ENCODE results near the gene SAMSN1.

Gene SAMSN1

DNA sequence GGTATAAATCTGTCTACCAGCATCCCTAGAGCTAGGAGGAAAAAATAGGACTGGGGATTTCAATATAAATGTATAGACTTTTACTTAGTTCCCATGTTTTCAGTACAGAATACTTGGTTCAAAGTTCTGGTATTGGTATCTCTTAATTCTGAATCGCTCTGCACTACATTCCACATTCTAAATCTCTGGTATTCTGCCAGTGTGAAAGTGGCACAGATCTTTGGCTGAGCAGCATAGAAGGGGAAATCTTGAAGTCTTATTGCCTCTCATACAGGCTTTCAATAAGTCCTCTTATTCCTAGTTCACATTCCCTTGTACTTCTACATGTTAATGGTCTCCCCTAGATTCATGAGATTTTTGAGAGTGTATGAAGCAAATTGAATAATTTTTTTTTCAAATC is 89.2 kb downstream of the SAMSN1 start:
- peaks cover 27% of the 10 kb centered on the region for H3K4me1 Mint-ChIP-seq
- no peak for ATAC-seq
- no peak overlapping the region for H3K4me3 Mint-ChIP-seq

DNA sequence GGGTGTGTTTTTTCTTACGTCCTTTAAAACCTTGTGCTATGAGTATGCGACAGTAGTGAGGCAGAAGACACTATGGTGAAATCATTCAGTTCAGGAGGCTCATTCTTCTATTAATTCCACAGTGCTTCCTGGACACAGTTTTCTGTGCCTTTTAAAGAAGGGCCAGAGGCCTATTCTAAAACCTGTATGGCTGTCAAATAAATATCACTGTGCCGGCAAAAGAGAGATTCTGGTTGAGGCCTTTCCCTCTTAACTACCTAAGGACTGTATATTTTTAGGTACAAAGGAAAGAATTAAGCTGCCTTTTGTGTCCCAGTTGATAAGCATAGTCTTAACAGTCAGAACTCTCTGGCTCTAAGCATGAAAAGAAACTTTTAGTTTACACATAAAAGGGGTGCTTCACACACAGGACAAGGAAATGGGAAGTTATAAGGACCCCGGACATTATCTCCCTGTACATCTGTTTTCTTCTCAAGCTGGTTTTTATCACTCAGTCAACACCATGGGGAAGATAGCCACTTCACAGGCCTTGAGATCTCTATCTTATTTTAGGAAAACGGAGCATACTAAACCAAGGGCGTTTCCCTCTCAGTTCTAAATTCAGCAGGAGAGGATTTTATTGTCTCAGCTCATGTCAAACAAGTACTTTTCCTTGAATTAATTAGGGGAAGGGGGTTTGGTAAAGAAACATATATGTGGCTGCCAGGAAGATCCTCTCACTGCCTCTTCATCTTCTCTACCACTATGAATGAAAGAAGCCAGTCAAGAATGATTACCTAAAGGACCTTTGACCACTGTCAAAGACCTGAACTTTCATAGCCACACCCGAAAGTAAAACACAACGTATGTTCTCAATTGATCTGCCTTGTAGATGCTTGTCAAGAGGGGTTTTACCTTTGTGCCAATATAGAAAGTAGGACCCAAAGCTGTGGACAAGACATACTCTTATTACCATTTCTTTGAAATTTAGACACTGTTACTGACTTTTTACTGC is 91.8 kb downstream of the SAMSN1 start:
- ATAC-seq (peak; percentile 33), DNase-seq (ENCODE audit: low spot score in 2 of 2) (no peak)
- peak overlapping the region; percentile 27 for H3K4me3 Mint-ChIP-seq
- H3K4me1 Mint-ChIP-seq = peaks cover 42% of the 10 kb centered on the region
- no peaks in the 10 kb centered on the region for H3K9me3 Mint-ChIP-seq
- peak overlapping the region; percentile 85 for H3K27ac Mint-ChIP-seq
- no peaks in the 10 kb centered on the region for H3K36me3 Mint-ChIP-seq

More for the DNA sequence above, 89.2 kb downstream of the SAMSN1 start:
- Mint-ChIP-seq H3K9me3 (no peaks in the 10 kb centered on the region), H3K27ac (no peak overlapping the region), H3K36me3 (no peaks in the 10 kb centered on the region)
- DNase-seq (ENCODE audit: low spot score in 2 of 2) = no peak

DNA sequence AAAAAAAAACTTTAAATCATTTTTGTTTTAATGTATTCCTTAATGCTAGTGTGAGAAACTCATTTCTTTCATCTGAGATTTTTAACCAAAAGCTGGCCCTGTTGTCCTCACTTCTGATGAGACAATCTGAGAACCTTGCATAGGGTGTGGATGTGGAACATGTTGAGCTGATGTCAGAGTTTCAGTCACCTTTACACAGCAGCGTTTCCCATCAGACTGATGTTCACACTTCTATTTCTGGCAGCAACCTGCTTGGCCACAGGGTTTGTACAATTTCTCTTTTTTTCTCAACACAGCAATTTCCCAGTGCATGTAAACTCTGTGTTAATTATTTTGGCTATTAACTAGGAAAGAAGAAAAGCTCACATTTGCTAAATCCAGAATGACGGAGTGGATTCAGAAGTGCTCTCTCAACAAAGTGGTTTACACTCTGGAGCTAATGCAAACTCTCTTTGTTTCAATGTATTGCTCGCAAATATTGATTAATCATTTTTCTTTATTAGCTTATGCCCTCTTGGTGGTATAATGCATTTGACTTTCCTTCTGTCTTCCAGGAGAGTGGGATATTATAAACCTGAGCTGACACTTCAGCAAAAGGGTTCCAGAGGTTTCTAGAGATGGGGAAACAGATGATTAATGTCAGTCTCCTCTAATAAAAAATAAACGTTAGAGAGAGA is 92.6 kb downstream of the SAMSN1 start:
- ATAC-seq = peak; percentile 94
- no peaks in the 10 kb centered on the region for H3K9me3 Mint-ChIP-seq
- no peaks in the 10 kb centered on the region for H3K36me3 Mint-ChIP-seq
- H3K27ac Mint-ChIP-seq = peak overlapping the region; percentile 85
- peak overlapping the region; percentile 27 for H3K4me3 Mint-ChIP-seq
- H3K4me1 Mint-ChIP-seq = peaks cover 42% of the 10 kb centered on the region
- peak in 1 of 2 donors; percentile 57 for DNase-seq (ENCODE audit: low spot score in 2 of 2)

DNA sequence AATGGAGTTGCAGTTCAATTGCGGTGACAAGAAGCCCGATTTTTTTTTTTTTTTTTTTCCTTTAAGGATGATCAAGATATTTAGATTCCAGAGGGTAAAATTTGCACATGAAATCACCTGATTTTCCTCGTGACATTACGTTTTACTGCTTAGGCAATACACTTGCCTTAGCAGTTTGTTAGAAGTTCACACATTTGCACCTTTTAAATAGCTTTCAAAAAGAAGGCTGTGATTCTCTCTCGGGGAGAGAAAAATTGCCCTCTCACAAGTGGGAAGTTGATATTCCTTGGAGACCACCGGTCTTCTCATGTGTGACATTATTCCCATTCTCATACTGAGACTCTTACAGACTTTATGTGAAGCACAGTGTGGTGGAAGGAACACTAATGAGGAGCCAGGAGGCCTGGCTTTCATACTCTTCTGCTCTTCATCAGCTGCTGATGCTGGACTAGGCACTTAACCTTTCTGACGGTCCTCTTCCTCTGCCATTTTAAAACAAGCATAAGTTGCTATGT is 93.3 kb downstream of the SAMSN1 start:
- H3K9me3 Mint-ChIP-seq = no peaks in the 10 kb centered on the region
- H3K36me3 Mint-ChIP-seq = no peaks in the 10 kb centered on the region
- peaks cover 42% of the 10 kb centered on the region for H3K4me1 Mint-ChIP-seq
- no peak for DNase-seq (ENCODE audit: low spot score in 2 of 2)
- ATAC-seq = no peak
- peak overlapping the region; percentile 27 for H3K4me3 Mint-ChIP-seq
- H3K27ac Mint-ChIP-seq = peak overlapping the region; percentile 85

- DNase-seq (ENCODE audit: low spot score in 2 of 2) (no peak), ATAC-seq (no peak)
- peaks cover 42% of the 10 kb centered on the region for H3K4me1 Mint-ChIP-seq
- peak overlapping the region; percentile 27 for H3K4me3 Mint-ChIP-seq
- peak overlapping the region; percentile 85 for H3K27ac Mint-ChIP-seq
- no peaks in the 10 kb centered on the region for H3K9me3 Mint-ChIP-seq
- H3K36me3 Mint-ChIP-seq = no peaks in the 10 kb centered on the region
Observed at GRCh38 chr21:14452031-14452726, 93.9 kb downstream of the SAMSN1 start.

- DNase-seq (ENCODE audit: low spot score in 2 of 2) = no peak
- Mint-ChIP-seq H3K9me3 (no peaks in the 10 kb centered on the region), H3K4me3 (peak overlapping the region; percentile 27), H3K36me3 (no peaks in the 10 kb centered on the region), H3K27ac (peak overlapping the region; percentile 85), H3K4me1 (peaks cover 42% of the 10 kb centered on the region)
- peak; percentile 59 for ATAC-seq
Observed at GRCh38 chr21:14451546-14451945, 94.6 kb downstream of the SAMSN1 start.

DNA sequence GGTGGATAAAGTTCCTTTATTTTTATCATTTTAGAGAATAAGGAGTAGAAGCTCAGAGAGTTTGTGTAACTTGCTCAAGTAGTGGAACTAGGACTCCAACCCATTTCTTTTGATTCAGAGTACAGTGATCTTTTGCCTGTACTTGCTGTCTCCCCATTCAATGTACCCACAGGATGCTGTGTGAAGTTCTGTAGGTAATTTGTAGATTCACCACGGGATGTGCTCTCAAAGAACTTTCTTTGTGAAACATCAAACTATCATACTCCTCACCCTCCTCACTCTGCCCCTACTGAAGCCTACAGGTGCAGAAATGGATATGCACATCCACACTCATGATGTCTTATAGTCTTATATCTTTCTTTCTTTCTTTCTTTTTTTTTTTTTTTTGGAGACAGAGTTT is 97.3 kb downstream of the SAMSN1 start:
- H3K4me3 Mint-ChIP-seq = no peak overlapping the region
- no peak for DNase-seq (ENCODE audit: low spot score in 2 of 2)
- H3K4me1 Mint-ChIP-seq = peaks cover 27% of the 10 kb centered on the region
- H3K9me3 Mint-ChIP-seq = no peaks in the 10 kb centered on the region
- no peak overlapping the region for H3K27ac Mint-ChIP-seq
- H3K36me3 Mint-ChIP-seq = no peaks in the 10 kb centered on the region
- ATAC-seq = no peak

GRCh38 chr21:14438211-14438610 is 107.9 kb downstream of the SAMSN1 start:
- Mint-ChIP-seq H3K36me3 (no peaks in the 10 kb centered on the region), H3K4me1 (no peaks in the 10 kb centered on the region), H3K27ac (no peak overlapping the region), H3K9me3 (no peaks in the 10 kb centered on the region), H3K4me3 (no peak overlapping the region)
- no peak for DNase-seq (ENCODE audit: low spot score in 2 of 2)
- ATAC-seq = no peak

DNA sequence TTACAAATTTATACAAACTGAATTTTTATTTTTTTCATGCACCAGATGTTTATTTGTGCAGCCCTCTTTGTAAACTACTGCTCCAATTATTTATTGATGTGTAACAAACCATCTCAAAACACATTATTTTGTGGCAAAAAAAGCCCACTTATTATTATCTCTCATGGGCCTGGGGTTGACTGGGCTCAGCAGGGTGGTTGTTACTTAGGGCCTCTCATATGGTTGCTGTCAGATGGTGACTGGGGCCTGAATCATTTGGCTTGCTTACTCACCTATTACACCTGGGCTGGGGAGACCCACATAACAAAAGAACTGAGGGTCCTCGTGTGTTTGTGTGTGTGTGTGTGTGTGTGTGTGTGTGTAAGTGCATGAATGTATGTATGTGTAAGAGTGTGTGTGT is 110.7 kb downstream of the SAMSN1 start:
- H3K4me3 Mint-ChIP-seq = no peak overlapping the region
- ATAC-seq = no peak
- no peaks in the 10 kb centered on the region for H3K36me3 Mint-ChIP-seq
- H3K4me1 Mint-ChIP-seq = no peaks in the 10 kb centered on the region
- no peaks in the 10 kb centered on the region for H3K9me3 Mint-ChIP-seq
- no peak for DNase-seq (ENCODE audit: low spot score in 2 of 2)
- H3K27ac Mint-ChIP-seq = no peak overlapping the region
